ENCODE measurements around the gene AGAP1.

The AGAP1 gene

DNA sequence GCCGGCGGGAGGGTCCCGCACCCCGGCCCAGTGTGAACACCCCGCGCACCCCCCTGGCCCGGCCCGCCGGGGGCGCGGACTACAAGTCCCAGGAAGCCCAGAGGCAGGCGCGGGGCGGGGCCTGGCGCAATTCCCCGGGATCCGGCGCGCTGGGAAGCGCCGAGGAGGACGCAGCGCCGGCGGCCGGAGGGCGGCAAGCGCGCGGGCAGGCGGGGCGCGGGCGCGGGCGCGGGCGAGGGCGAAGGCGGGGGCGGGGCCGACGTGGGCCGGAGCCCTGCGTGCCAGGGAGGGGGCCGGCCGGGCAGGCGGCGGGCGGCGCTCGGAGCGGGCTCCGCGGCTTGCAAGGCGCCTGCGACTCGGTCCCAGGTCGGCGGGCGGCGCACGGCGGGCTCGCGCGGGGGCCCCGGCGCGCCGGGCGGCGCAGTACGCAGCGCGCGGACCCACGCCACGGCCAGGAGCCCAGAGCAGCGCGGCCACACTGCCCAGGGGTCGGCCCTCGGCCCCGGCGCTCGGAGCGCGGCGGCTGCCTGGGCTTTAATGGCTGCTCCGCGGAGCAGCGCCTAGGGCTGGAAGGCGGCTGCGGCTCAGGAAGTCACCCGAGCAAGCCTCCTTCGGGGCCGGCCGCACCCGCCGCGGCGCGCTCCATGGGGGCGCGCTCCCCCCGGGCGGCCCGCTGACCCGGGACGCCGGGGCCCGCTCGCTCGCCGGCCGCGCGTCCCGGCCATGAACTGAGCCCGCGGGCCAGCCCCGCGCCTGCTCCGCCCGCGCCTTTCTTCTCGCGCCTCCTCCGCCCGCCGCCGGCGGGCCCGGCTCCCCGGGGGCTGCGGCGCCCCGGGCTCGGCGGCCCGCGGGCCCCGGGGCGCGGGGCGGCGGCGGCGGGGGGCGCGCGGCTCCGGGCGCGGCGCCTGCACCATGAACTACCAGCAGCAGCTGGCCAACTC is at the start of gene AGAP1:
Gene AGAP1 (plus strand): TSS at position 269 of the 941 bp plus-strand sequence.
- peak; percentile 33 for DNase-seq

DNA sequence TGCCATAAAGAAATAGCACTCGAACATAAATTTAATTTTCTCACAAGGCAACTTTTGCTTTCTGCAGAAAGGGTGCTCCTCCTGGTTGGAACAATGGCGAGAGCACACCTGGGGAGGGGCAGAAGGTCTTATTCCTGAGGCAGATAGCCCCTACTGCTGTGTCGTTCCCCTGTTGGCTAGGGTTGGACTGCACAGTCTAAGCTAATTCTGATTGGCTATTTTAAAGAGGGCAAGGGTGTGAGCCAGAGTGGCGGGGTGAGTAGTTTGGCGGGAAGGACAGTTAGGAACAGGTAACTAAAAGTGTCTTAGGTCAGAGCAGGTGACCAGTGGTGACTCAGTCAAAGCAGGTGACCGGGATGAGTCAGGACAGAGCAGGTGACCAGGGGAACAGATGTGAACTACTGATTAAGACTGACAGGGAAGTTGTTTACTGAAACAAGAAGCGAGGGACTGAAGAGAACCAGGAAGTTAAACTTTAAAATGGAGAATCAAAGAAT is 49.7 kb upstream of the AGAP1 start:
- no peak for DNase-seq

DNA sequence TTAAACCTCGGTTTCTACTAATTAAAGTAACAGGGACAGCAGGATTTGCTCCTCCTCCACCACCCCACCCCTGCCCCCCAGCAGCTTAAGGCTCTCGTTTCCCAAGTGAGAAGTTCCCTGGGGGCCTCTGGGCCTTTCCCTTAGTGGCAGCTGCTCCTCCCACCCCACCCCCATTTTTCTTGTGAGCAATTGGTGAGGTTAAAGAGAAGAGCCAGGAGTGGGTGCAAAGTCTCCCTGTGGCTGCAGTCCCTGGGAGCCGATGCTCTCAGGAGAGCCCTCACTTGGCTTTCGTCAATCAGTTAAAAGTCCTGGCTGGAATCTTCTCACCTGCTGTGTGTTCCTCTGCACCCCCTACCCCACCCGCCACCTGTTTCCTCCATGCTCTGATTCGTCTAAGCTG is 48.7 kb upstream of the AGAP1 start:
- DNase-seq = no peak

DNA sequence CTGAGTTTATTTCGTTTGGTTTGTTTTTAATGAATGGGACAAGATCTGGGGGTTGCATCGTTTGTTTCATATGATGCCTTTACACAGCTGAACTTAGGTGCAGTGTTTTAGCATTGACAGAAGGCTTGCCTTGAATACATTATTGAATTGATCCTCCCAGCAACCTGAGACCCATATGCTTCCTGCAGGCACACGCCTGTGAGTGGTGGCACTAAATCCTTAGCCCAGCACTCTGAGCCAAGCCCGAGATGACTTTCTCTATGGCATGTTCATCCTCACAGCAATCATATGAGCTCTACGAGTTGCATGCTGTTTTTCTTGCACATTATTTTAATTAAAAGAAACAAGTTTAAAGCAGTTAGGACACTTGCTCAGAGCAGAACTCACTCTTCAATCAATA is 47.8 kb upstream of the AGAP1 start:
- no peak for DNase-seq

DNA sequence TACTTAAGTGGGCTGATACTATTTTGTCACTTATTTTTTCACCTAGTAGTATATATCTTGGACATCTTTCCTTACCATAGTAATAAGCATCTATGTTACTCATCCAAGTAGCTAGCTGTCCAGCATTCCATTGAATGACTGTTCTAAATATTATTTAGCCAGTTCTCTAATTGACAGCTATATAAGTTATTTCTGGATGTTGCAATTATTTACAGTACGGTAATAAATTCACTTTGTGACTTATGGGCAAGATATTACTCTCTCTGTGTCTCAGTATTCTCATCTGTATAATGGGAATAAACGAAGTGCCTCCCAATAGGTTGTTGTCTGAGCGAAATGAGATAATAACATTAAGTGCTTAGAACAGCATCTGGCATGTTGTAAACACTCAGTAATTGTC is 46.6 kb upstream of the AGAP1 start:
- no peak for DNase-seq

DNA sequence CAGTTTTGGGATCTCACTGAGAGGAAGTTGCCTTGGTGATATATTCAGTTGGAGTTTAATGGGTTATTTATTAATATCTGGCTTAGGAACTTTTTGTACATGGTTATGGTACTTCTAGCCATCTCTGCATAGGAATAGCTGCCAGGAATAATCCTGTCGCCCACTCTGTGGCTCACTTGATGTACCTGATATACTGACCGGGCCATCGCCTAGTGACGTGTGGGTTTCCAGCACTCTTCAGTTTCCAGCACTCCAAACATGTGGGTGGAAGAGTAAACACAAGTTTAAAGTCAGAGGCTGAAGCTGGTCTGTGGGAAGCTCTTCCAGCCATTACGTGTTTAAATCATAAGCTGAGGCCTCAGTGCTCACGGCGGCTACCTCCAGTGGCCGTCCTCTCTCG is 44.3 kb upstream of the AGAP1 start:
- DNase-seq = no peak

DNA sequence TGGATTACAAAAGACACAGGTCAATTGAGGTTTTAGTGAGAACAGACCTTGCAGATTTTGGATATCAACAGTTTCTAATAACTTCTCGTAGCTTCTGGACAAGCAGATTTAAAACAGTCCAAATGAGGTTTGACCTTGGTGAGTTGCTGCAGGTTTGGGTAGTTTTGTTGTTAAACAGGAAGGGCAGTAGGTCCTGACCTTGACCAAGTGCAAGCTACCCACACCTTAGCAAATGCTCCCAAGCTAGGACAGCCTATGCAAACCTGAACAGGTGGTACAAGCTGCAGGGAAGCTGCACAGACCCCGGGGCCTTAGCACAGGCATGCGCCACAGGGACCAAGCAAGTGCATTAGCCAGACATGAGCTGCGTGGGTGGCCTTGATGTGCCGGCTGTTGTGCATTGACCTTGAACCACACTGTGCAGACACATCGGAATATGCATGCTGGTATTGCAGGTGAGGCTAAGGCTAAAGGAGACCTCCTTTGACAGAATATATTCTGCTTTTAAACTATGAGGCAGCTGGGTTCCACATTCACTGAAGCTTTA is 40.2 kb upstream of the AGAP1 start:
- DNase-seq = no peak

DNA sequence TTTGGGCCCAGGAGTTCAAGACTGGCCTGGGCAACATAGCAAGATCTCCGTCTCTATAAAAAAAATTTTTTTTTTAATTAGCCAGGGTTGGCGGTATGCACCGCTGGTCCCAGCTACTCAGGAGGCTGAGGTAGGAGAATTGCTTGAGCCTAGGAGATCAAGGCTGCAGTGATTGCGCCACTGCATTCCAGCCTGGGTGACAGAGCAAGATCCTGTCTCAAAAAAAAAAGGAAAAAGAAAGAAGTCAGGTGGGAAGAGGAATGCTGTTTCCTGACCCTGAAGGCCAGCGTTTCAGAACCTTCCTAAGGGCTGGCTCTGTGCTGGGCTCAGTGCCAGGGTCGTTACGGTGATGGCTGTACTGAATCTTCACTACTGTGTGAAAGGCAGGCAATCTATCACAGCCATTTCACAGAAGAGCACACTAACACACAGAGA is 35.0 kb upstream of the AGAP1 start:
- DNase-seq = no peak

DNA sequence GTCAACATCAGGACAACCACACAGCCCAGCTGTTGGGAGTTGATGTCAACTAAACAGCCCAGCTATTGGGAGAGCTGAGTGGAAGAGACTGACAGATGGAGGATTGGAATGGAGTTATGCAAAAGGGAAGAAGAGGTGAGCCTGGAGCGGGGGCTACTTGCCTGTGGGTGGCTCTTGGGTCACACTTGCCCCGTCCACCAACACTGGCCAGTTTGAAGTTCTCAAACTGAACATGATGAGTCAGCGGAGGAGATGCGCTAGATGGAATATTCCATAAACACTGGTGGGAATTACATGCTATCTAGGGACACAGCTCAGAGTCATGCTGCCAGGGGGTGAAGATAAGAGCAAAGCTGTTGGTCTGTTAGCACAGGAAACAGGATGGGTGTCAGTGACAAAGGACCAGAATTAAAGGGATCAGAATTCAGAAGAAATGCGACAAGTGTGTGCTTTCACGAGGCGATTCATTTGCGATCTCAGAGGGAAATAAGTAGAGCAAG is 33.2 kb upstream of the AGAP1 start:
- DNase-seq = no peak

DNA sequence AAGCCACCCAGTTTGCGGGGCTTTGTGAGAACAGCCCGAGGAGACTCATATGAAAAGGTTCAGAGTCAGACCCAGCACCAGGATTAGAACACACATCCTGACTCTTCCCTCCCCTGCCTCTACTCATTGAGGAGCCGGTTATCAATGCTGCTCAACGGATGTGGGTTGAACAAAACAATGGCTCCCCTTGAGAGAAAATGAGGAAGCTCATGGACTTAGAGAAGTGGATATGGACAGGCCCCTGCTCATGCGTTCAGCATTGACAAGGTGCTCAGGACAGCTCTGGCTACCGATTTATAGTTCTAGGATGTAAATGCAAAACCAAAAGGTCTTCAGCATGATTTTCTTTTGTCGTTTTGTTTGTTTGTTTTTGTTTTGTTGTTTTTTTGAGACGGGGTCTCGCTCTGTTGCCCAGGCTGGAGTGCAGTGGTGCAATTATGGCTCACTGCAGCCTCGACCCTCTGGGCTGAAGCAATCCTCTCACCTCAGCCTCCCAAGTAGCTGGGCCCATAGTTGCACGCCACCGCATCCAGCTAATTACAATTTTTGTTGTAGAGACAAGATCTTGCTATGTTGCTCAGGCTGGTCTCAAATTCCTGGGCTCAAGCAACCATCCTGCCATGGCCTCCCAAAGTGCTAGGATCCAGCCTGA is 32.0 kb upstream of the AGAP1 start:
- no peak for DNase-seq

DNA sequence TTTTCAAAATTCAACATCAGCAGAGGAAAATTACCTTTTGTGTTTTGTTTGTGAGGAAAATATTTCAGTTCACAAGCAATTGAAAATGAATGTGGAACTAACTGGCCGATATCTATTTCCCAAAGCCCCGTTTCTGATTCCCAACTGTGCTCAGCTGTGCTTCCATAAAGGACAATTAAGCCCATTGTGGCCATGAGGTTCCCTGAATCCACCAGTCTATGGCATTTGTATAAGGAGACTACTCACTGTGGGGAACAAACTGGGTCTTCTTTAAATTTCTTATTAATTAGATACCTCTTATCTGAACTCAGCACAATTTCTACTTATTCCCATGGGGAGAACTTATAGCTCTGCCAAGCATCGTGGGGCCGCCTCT is 31.4 kb upstream of the AGAP1 start:
- DNase-seq = no peak

DNA sequence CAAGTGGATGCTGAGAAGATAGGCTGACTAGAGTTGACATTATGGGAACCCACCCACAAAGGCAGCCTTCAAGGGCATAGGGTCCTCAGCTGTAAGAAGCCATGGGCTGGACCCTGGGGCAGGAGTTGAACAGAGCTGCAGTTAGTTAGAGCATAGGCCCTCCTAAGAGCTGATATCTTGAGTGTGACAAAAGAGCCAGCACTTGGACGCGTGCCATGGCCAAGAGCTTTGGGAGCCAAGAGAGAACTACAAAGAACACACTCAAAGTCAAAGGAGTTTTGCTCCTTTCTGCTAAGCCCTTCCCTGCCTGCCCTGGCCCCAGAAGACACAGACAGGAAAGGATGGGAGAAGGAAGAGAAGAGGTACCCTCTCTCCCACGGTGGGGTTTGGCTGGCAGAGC is 29.9 kb upstream of the AGAP1 start:
- DNase-seq = no peak

DNA sequence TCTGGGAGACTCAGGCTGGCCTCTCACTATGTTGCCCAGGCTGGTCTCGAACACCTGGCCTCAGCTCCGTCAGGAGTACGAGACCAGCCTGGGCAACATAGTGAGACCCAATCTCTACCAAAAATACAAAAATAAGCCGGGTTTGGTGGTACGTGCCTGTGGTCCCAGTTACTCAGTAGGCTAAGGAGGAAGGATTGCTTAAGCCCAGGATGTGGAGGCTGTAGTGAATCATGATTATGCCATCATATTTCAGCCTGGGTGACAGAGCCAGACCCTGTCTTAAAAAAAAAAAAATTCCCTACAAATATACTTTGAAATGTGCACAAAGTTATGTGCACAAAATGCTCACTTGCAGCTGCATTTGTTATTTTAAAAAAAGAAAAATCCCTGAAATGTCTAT is 26.3 kb upstream of the AGAP1 start:
- DNase-seq = peak; percentile 6

DNA sequence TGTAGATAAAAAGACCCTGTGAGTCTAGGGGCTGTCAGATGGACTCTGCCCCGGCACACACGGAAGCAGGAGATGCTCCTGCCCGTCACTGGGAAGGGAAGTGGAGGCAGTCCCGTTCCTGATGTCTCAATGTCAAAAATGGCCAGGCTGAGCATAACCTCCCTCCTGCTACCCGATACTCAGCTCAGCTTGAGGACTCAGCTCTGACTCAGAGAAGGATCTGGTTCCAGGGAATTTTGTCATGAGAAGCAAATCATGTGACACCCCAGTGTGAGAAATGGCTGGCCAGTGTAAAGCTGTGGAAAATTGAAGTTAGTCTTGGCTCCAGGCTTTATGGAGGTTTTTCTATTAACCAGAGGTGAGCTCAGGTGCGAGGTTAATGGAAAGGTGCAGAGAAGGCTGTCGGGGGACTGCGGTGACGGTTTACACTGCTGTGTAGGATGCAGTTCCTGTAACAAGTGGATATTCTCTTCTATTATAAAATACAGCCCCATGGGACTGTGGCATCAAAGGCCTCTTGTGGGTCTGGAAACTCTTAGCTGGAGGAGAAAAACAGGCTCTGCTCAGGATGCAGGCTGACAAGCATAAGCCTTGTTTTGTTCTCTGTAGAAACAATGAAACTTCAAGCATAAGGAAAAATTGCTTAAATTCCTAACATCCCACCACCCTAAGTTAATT is 24.7 kb upstream of the AGAP1 start:
- DNase-seq = no peak

DNA sequence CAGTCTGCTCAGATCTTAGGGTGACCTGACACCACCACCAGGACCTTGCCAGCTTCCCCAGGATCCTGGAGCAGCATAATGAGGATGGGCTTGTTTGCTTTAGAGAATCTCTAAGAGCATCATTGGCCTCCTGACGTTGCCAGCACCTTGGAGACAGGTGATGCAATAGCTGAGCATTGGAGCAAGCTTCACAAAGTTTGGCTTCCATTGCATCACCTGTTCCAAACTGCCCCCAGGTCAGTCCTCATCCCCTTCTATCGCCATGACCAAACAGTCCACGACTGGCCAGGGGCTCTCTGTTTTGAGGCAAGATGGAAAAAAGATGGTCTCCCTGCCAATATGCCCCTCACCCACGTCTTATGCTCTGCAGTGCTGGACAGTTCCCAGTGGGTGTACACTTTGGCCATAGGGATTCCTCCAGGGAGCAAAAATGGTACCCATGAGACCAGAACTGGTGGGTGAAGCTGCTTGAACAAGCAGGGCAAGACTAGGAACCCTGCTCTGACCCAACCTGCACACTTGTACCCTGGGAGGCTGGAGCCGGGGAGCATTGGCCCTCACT is 22.6 kb upstream of the AGAP1 start:
- no peak for DNase-seq

DNA sequence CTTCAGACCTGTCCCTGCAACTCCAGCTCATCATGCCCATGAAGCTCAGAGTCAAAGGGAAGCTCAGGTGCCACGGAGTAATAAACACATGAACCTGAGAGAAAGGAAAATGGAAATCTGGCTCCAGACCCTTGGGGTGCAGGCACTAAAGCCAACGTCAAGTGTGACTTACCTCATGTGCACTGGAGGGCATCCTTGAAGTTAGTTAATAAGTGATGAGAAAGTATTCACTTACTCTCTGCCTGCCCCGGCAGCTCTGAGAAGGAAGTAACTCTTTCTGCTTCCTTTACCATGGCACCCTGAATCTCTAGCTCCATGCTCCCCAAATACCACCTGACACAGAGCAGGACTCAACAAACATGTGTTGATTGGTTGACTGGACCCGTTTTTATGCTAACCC is 21.4 kb upstream of the AGAP1 start:
- DNase-seq = no peak

DNA sequence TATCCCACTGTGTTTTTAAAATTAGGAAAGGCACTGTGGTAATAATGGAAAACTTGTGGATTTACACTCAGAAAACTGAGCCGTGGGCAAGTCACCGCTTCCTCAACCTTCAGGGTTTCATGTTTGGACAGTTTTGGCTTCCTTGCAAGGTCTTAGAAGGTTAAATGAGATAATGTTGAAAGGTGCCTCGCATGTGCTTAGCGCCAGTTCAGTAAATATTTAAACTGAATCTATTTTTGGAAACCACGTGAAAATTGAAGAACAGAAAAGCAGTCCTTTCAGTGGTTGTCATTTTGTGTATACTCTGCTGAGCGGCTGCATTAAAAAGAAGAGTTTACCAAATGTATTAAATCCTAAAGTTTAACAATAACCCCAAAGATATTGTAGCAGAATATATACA is 15.2 kb upstream of the AGAP1 start:
- no peak for DNase-seq

DNA sequence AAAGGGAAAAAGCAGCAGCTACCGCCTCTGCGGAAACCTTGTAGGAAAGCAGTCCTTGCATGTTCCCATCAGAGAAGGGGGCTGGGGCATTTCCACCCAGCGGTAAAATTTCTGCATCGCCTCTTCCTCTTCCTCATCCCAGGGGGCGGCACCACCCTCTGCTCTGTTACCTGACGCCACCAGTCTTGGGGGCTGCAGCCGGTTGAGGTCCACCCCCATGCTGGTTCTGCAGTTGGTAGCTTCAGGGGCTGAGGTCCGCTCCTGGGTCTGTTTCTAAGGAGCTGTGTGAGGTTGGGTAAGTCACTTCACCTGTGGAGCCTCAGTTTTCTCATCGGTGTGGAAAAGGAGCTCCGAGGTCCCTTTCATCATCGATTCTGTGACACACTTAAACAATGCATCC is 14.2 kb upstream of the AGAP1 start:
- DNase-seq = no peak

DNA sequence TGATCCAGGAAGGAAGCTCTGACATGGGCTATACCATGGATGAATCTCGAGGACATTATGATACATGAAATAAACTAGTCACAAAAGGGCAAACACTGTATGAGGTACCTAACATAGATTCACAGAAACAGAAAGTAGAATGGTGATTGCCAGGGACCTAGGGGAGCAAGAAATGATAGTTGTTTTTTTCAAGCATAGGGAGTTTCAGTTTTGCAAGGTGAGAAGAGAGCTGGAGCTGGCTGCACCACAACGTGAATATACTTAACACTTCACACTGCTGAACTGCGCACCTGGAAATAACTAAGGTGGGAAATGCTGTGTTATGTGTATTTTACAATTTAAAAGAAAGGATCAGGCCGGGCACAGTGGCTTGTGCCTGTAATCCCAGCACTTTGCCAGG is 13.2 kb upstream of the AGAP1 start:
- no peak for DNase-seq

DNA sequence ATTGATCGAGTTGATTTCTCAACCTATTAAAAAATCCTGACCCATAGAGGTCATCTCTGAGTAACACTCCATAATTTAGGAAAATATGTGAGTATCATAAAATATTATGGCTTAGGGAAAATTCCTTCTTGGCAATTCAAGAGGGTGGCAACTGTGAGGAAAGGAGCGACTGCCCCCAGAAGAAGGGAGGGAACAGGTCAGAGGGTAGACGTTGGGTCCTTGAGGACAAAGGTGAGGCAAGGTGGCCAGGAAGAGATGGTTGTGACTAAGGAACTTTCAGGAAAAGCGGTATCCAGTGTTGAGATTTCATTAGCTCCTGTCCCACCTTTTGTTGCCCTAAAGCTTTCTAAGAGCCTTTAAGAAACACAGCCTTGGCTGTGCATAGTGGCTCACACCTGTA is 10.5 kb upstream of the AGAP1 start:
- no peak for DNase-seq

DNA sequence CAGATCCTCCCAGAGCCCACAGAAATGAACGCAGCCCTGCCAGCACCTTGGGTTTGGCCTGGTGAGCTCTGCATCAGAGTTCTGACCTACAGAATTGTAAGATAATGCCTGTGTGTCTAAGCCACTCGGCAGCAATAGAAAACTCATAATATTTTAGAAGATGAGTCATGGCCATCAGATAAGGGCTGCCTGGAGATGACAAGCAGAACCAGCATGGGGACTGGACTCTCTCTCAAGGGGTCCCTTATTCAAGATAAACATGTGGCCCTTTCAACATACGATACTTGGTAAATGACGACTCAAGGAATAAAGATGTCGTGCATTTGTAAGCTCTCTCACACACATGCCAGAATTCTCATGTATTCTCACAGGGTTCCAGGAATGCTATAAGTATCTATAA is 8.5 kb upstream of the AGAP1 start:
- no peak for DNase-seq

DNA sequence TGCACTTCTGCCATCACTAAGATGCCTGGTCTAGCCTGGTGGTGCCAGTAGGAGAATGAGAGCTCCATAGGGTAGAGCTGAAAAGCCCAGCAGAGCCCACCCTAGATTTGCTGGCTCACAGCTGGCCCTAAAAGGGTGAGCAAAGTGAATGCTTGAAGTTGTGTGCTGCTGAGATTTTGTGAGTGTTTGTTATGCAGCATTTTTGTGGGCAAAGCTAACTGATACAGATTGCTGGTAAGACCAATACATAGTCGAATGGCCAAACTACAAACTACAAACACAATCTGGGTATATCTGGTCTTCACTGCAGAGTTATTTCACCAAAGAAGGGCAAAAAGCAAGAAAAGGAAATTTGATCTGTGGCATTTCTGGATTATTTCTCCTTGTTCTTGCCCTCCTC is 7.1 kb upstream of the AGAP1 start:
- DNase-seq = no peak

DNA sequence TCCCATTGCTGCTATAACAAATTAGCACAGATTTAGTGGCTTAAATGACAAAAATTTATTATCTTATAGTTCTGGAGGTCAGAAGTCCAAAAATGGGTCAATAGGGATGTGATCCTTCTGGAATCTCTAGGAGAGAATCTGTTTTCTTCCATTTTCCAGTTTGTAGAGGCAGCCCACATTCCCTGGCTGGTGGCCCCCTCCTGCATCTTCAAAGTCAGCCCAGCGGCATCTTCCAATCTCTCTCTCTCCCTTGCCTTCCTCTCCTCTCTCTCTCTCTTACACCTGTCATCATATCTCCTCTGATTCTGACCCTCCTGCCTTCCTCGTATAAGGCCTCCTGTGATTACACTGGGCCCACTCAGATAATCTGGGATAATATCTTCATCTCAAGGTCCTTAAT is 3.9 kb upstream of the AGAP1 start:
- no peak for DNase-seq
